ENCODE results near the gene ARAP2.

The ARAP2 gene, protein sequence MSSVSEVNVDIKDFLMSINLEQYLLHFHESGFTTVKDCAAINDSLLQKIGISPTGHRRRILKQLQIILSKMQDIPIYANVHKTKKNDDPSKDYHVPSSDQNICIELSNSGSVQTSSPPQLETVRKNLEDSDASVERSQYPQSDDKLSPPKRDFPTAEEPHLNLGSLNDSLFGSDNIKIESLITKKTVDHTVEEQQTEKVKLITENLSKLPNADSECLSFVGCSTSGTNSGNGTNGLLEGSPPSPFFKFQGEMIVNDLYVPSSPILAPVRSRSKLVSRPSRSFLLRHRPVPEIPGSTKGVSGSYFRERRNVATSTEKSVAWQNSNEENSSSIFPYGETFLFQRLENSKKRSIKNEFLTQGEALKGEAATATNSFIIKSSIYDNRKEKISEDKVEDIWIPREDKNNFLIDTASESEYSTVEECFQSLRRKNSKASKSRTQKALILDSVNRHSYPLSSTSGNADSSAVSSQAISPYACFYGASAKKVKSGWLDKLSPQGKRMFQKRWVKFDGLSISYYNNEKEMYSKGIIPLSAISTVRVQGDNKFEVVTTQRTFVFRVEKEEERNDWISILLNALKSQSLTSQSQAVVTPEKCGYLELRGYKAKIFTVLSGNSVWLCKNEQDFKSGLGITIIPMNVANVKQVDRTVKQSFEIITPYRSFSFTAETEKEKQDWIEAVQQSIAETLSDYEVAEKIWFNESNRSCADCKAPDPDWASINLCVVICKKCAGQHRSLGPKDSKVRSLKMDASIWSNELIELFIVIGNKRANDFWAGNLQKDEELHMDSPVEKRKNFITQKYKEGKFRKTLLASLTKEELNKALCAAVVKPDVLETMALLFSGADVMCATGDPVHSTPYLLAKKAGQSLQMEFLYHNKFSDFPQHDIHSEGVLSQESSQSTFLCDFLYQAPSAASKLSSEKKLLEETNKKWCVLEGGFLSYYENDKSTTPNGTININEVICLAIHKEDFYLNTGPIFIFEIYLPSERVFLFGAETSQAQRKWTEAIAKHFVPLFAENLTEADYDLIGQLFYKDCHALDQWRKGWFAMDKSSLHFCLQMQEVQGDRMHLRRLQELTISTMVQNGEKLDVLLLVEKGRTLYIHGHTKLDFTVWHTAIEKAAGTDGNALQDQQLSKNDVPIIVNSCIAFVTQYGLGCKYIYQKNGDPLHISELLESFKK (N-terminal part only)

DNA sequence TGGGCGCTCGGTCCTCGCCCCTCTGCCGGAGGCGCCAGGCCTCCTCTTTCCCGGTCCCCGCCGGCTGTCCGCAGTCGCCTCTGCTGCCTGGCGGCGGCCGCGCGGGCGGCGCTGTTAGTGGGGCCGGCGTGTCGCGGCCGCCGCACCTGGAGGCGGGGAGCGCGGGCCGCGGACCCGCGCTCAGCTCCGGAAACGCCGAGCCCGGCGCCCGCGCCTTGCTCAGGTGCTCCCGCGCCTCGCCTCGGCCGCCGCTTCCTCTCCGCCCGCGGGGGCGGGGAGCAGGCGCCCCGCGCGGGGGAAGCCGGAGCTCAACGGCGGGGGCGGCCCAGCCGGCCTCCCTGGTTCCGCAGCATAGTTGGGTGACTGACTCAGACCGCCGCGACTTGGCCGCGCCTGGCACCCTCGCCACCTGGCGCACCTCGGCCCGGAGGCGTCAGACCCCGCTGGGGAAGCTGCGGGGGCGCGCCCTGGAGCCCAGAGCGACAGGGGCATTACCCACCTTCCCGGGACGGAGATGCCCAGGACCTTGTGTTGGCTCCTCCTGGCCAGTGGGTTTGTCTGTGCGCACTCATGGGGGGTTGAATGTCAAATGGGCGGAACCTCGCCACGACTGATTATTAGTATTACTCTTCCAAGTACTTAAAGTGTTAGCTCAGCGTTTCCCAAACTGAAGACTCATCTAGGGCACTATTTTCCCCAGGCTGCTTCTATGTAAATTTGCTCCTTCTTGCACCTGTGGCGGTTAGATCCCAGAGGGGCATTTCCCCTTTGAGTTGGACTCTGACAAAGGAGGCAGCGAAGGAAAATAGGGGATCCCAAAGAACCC is at the start of gene ARAP2:
TSS of gene ARAP2 (minus strand) at position 258 of the 826 bp plus-strand sequence. CDS start 15,028 bp downstream, outside the sequence.
- in situ Hi-C loops (cut with MboI; ENCODE audit: low sequenced_read_pairs), result no loop called here

DNA sequence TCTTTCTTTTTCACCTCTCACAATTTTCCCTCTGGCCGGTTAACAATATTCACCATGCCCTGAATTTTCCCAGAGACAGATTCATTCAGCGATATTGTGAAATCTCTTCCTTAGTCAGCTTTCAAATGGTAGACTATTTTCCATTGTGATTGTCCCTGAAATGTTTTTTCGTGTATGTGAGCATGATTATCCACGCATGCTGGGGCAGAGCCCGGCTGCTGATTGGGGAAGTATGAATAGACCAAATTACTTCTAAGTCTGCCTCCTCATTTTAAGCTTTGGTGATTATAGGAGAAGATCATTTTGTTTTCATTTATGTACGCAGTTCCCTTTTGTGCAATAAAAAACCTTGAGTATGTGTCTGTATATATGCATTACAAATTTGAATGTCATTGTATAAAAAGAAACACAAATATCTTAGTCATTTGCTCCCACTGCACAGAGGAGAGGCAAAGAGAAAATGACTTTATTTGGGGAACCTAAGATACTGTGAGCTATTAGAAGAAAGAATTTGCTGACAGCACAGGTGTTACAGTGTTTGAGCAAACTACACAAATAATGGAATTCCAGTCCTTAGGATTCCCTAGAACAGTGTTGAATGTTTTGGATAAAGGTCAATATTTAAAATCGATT is 48.4 kb upstream of the ARAP2 start:
- in situ Hi-C loops (cut with MboI; ENCODE audit: low sequenced_read_pairs), result no loop called here

- in situ Hi-C loops (cut with MboI; ENCODE audit: low sequenced_read_pairs), result no loop called here
Measured at GRCh38 chr4:36290641-36291040, 46.3 kb upstream of the ARAP2 start.

DNA sequence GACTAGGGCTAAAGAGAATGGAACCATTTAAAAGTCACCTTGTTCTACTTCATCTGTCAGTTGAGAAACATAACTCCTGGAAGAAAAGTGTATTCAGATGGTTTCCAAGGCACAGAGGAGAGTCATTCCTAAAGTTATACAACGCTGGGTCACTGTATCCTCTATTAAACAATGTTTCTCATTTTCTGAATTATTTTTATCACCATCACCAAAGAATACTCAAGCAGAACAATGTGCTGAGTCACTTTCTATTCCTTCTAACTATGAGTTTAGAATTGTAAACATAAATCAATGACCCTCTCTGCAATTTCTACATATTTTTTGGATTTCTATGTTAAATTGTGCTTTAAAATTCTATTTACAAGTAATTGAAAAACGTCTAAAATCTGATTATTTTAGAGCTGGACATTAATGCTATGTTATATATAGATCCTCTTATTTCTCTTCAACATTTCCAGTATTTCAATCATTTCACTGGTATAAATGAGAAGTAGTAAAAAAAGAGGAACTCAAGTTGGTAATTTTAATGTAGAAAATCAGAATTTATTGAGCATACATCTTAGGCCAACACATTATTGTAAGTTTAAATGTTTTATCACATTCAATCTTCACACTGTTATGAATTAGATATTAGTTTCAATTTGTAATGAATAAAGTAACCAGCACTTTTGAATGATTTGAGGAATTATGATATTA is 44.6 kb upstream of the ARAP2 start:
- in situ Hi-C loops (cut with MboI; ENCODE audit: low sequenced_read_pairs), result no loop called here

DNA sequence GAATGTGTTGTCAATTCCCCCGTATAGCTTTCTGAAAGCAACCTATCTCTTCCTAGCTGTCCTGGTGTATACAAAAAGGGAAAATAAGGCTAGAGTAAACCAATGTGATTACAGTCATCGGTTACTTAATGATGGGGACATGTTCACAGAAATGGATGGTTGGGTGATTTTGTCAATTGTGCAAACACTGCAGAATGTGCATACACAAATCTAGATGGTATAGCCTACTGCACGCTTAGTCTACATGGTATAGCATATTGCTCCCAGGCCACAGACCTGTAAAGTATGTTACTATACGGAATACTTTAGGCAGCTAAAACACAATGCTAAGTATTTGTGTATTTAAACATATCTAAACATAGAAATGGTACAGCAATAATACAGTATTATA is 42.2 kb upstream of the ARAP2 start:
- in situ Hi-C loops (cut with MboI; ENCODE audit: low sequenced_read_pairs), result no loop called here

- in situ Hi-C loops (cut with MboI; ENCODE audit: low sequenced_read_pairs), result no loop called here
Measured at GRCh38 chr4:36285784-36286480, 41.6 kb upstream of the ARAP2 start.

DNA sequence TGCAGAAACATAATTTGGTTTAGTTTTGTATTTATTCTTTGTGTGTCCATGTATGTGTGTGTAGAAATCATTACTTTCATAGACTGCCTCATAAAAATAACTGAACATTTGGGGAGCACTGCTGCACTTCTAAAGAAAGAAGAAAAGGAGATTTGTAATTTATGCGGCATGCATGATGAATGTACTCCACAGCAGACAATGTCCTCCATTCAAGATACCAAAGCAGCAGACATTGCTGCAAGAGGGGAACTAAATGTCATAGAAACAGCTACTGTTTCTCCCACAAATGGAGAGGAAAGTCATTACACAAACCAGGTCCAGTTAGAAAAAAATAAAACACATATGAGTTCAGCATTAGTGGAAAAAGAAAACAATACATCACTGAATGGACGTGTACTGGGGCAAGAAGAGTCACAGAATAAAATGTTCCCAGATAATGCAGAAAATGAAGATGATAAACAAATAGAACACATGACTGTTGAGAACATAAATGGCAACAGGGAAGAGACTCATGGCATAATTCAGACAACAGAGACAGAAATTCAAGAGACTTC is 39.7 kb upstream of the ARAP2 start:
- in situ Hi-C loops (cut with MboI; ENCODE audit: low sequenced_read_pairs), result no loop called here

DNA sequence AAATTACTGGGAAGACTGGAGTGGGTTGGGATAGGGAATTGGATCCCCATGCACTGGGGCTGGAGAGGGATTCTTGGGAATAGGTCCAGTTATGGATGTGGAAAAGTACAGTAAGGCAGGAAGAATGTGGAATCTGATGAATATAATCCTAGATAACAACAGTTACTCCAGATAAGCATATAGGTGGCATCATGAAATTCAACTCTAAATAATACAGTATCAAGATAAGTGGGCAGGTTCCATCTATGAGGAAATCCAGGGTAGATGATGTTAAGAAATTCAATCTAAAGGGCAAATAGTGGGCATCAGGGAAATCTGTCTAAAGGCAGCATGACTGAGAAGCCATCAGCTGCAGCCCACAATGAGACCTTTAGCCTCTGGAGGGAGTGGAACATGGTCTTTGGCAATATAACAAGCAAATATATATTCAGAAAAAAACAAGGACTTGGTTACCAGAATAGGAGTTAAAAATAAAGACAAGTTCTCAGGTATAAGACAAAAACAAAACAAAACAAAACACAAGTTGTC is 38.3 kb upstream of the ARAP2 start:
- in situ Hi-C loops (cut with MboI; ENCODE audit: low sequenced_read_pairs), result no loop called here

DNA sequence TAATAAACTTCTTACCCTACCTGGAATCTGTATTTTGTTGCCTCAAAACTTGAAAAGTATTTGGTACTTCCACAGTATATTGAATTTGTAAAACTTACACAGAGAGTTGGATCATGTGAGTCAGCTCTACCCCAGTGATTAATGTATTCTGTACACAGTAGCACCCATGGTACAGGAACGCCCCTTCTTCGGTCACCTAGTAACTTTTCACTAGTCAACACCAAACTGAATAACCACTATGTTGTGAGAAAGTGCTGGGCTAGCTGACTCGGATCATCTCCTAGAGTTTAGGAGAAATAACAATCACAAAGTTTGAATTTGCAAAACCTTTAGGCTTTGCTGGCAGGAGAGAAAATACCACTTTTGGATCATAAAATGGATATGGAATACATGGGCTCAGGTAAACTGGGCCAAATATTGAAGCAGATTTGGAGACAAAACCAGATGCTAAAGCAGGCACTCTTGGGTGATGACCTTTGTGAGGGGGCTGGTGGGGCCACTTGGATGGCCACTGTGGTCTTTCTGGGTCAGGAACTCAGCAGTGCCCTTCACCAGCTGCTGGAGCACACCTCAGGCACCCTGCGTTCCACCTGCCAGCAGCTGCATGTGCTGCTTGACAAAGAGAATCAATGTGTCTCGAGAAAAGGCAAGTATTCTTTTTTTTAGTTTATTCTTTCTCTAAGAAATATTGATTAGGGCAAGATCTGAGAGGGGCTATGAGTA is 37.2 kb upstream of the ARAP2 start, which contains the start of gene DTHD1:
TSS of gene DTHD1 (plus strand) at position 233 of the 723 bp plus-strand sequence. CDS start at position 376, 143 bp downstream.
- in situ Hi-C loops (cut with MboI; ENCODE audit: low sequenced_read_pairs), result no loop called here

DNA sequence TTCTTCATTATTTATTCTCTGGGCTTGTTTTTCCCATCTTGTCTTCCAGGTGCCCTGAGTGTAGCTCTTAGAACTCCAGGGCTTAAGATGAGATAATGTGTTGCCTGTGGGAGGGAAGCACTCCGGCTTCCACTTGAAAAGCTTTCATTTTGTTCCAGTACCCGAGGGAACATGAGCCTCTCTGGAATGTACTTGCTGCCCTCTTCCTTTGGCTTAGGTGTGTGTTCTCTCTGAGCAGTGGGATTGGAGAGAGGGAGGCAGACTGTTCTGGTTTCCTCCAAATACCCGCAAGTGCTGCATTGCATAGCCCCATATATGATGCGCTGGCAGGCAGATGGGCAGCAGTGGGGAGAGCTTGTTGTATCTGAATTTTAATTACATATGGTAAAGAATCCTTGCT is 36.2 kb upstream of the ARAP2 start:
- in situ Hi-C loops (cut with MboI; ENCODE audit: low sequenced_read_pairs), result no loop called here

DNA sequence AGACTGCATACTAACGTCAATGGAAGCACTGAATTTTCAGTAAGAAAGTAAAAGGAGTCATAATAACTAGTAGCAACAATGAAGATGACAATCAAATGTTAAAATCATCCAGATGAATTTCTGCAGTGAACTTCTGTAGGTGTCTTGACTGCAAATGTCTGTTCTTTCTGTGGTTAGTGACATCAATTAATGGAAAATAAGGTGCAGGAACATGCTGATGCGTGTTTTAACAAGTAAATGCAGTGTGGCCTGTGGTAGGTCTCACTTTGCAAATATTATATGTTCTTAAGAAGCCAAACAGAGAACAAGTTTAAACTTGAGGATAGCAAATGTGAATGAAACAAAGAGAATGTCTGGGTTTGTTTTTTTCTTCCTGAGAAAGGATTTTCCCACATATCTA is 34.5 kb upstream of the ARAP2 start:
- in situ Hi-C loops (cut with MboI; ENCODE audit: low sequenced_read_pairs), result no loop called here

GRCh38 chr4:36277533-36277932 is 33.2 kb upstream of the ARAP2 start:
- in situ Hi-C loops (cut with MboI; ENCODE audit: low sequenced_read_pairs), result no loop called here

DNA sequence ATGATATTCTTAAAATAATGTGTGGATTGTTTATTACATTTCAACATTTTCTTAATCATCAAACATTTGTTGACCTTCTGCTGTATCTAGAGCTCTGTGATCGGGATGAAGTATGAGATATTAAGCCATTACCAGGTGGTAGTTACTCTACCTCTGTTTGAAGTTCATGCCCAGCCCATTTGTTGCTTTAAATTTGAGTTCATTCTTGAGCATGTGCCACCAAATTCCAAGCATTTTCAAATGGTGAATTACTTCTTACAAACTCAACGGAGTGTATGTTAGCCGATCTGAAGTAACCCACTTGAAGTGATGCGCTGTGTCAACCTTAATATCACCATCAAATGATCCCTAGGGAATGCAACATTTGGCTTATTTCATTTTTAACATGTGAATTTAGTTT is 29.8 kb upstream of the ARAP2 start:
- in situ Hi-C loops (cut with MboI; ENCODE audit: low sequenced_read_pairs), result no loop called here

DNA sequence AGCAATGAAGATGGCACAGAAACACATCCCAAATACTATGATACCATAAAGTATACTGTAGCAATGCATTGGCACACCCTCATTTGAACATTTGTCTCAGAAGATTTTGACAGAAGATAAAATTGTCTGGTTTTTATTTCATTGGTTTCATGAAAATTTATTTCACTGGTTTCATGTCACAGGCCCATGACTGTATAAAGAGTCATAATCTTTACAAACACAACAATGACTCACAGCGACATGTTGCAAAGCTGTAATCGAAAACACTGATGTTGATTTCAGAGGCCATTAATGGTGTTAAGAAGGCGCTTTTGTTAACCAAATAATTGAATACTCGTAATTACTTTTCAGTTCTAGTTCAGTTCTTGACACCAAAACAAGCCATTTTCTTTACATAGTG is 29.0 kb upstream of the ARAP2 start:
- in situ Hi-C loops (cut with MboI; ENCODE audit: low sequenced_read_pairs), result no loop called here

DNA sequence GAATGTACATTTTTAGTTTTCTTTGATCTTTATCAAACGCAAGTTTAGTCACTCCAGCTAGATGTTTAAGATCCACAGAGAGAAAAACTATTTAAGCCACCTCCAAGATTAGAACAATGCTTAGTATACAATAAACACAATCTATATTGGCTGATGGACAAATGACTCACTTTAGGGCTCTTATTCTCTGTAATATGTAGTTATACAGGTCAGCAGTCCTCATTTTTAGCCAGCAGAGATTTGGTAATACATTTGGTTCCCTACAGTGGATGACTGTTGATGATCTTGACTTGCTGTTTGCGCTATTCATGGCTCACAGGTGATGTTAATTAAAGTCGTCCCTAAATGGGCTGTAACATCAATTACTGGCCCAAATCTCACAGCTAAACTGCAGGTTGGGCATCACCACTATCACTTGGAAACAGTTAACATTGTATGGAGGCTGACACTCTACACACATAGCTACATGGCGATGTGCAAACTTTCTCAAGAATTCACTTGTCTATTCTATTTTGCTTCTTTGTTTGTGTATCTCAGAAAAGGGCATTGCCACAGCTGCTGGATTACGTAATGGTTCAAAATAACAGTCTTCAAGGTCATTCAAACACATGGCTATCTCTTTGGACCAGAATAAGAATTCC is 25.3 kb upstream of the ARAP2 start:
- in situ Hi-C loops (cut with MboI; ENCODE audit: low sequenced_read_pairs), result no loop called here

- in situ Hi-C loops (cut with MboI; ENCODE audit: low sequenced_read_pairs), result no loop called here
Measured at GRCh38 chr4:36269101-36269500, 24.8 kb upstream of the ARAP2 start.

Data from HL-60/S4 treated with phorbol 12-myristate 13-acetate at 8.2 ng/mL for 4 days and 3 days (cell line).